Spleen (tissue), 11 donors: ENCODE results near the gene LRP1. TPM values are rescaled to one million over a fixed set of nuclear protein-coding genes. Genes with fewer than 3 reads are reported as not detected.

Experiments
- DNase-seq: peaks from one replicate; pipeline ENCODE4 v3.0.0-alpha.2; 2020
- H3K27ac ChIP-seq, 8 donors: fragments of 200-600 bp; sonication (generic) in 7 of 8; 1 replicate in 4 of 8; 2 replicates in 4 of 8; pipeline versions ENCODE4 v1.5.0 to v1.8.0; 2016 to 2021; ENCODE audit warnings: inconsistent platforms in 4 of 8, mild to moderate bottlenecking in 4 of 8, moderate library complexity in 1 of 8
- H3K27me3 ChIP-seq, 7 donors: fragments of 200-600 bp; sonication (generic) in 6 of 7; replicated peaks in 1 of 7; 1 replicate in 4 of 7; 2 replicates in 3 of 7; pipeline versions ENCODE4 v1.5.0 to v1.8.0; 2016 to 2021; ENCODE audit warnings: inconsistent platforms in 3 of 7, mild to moderate bottlenecking in 1 of 7
- H3K36me3 ChIP-seq, 6 donors: fragments of 200-600 bp; sonication (generic) in 5 of 6; 1 replicate in 4 of 6; 2 replicates in 2 of 6; pipeline versions ENCODE4 v1.5.0 to v1.8.0; 2016 to 2021; ENCODE audit warnings: inconsistent platforms in 2 of 6
- H3K4me1 ChIP-seq, 6 donors: fragments of 200-600 bp; sonication (generic) in 5 of 6; 1 replicate in 3 of 6; 2 replicates in 3 of 6; pipeline versions ENCODE4 v1.5.0 to v1.8.0; 2016 to 2021; ENCODE audit warnings: inconsistent platforms in 3 of 6
- H3K4me3 ChIP-seq, 8 donors: fragments of 200-600 bp; sonication (generic) in 7 of 8; 1 replicate in 4 of 8; 2 replicates in 4 of 8; pipeline versions ENCODE4 v1.5.0 to v1.8.0; 2016 to 2021; ENCODE audit warnings: inconsistent platforms in 4 of 8, mild to moderate bottlenecking in 4 of 8, moderate library complexity in 2 of 8
- H3K9me3 ChIP-seq, 8 donors: fragments of 200-600 bp; sonication (generic) in 7 of 8; 1 replicate in 4 of 8; 2 replicates in 4 of 8; pipeline versions ENCODE4 v1.5.0 to v1.8.0; 2016 to 2021; ENCODE audit warnings: inconsistent platforms in 4 of 8
- CTCF ChIP-seq, 11 experiments: fragments of 200-600 bp in 7 of 11; fragments of 450-650 bp in 4 of 11; sonication (generic) in 4 of 11; IDR thresholded peaks in 8 of 11; conservative IDR thresholded peaks in 3 of 11; 1 replicate in 7 of 11; 2 replicates in 4 of 11; pipeline versions ENCODE4 v1.4.0 to v1.8.0; 2016 to 2021; ENCODE audit warnings: antibody characterized with exemption in 11 of 11, inconsistent platforms in 4 of 11, mild to moderate bottlenecking in 1 of 11
- POLR2A ChIP-seq, 3 donors: fragments of 450-650 bp; IDR thresholded peaks; one replicate each; pipeline ENCODE4 v1.5.1; 2017; ENCODE audit warnings: antibody characterized with exemption in 3 of 3, mild to moderate bottlenecking in 1 of 3
- POLR2AphosphoS5 ChIP-seq, 3 donors: sonication (generic); formaldehyde crosslinking; IDR thresholded peaks; one replicate each; pipeline ENCODE4 v1.5.1; 2017; ENCODE audit warnings: antibody characterized with exemption in 3 of 3
- WGBS, 5 donors: extraction: QIAGEN DNeasy Blood & Tissue Kit in 3 of 5; methylation state at CpG; one replicate each; pipeline versions ENCODE4 v1.1.5 to v1.1.7; 2013 to 2018; 5-methylcytosine and 5-hydroxymethylcytosine counted together
- intact Hi-C: fragments of 100-400 bp; cut with DNase I; formaldehyde crosslinking; loops from one replicate; pipeline ENCODE4 v1.15.0; 2023; ENCODE audit warnings: low total_unique reads
- polyA plus RNA-seq, 3 donors: library from polyadenylated mRNA; stranded (reverse); fragments of 200-250 nt; gene quantifications; one replicate each; pipeline ENCODE4 v1.2.1, GENCODE V29; 2013
- total RNA-seq, 7 donors: library from RNA; depleted of rRNA in 3 of 7; stranded (reverse); fragments of >200 nt in 3 of 7; fragmentation: NEBNext Ultra II Directional in 4 of 7; extraction: Animal tissue kit (Norgen Biotek cat#: 25700) in 4 of 7; gene quantifications; one replicate each; pipeline versions ENCODE4 v1.1.0 to v1.2.1, GENCODE V29; 2016 to 2021
- donor health status: healthy with polysubstance abuse.
- donor health status: DM: no; HTN: no; CAD: no; lungs with moderate emphysema.
- donor health status: DM: no; HTN: no; CAD: no.
- donor health status: Bipolar disorder and iron deficiency.
- donor health status: healthy.
- donor health status: DM: no; HTN: no; CAD: no.
- donor health status: DM: yes; HTN: yes; CAD: no.

LRP1 gene
- total and polyA plus RNA-seq, 10 donors, result 8.9 to 216 (median 159) TPM

- peak overlapping the region; percentile 44 to 97 (median 75) for H3K27ac ChIP-seq
- H3K9me3 ChIP-seq, result no peaks in the 10 kb centered on the region
- peak overlapping the region in 1 of 8 donors; percentile 51 for H3K4me3 ChIP-seq
- no peak for DNase-seq
- peaks cover 16 to 84% (median 47%) of the 10 kb centered on the region in 6 donors for H3K4me1 ChIP-seq
- H3K27me3 ChIP-seq, result no peaks in the 10 kb centered on the region
- TF ChIP-seq POLR2AphosphoS5 (IDR thresholded peaks at IDR 0.05) (peak; percentile 62 to 82 (median 71)), CTCF (IDR thresholded peaks at IDR 0.05 in 8 of 11, conservative IDR thresholded peaks at IDR 0.05 in 3 of 11) (no peak)
- intact Hi-C loops, result no loop called here
- H3K36me3 ChIP-seq, result peaks cover 0 to 82% (median 67%) of the 10 kb centered on the region in 6 donors
- WGBS, 5 donors, result 64 to 78% (median 71%) methylated on average over 15 of the region's 15 CpGs
Observed at GRCh38 chr12:57094208-57095160, 33.8 kb upstream of the LRP1 start.

GRCh38 chr12:57095440-57095839 lies 32.8 kb upstream of the LRP1 start:
- H3K27me3 ChIP-seq, result no peaks in the 10 kb centered on the region
- 78 to 89% (median 87%) methylated on average over 3 of the region's 3 CpGs for WGBS, 5 donors
- intact Hi-C loops, result no loop called here
- peaks cover 0 to 92% (median 75%) of the 10 kb centered on the region in 6 donors for H3K36me3 ChIP-seq
- H3K9me3 ChIP-seq, result no peaks in the 10 kb centered on the region
- no peak overlapping the region for H3K4me3 ChIP-seq
- DNase-seq, result no peak
- TF ChIP-seq CTCF (IDR thresholded peaks at IDR 0.05 in 8 of 11, conservative IDR thresholded peaks at IDR 0.05 in 3 of 11) (no peak), POLR2A (IDR thresholded peaks at IDR 0.05) (no peak), POLR2AphosphoS5 (IDR thresholded peaks at IDR 0.05) (peak; percentile 9 to 54 (median 16))
- peaks cover 15 to 82% (median 38%) of the 10 kb centered on the region in 6 donors for H3K4me1 ChIP-seq
- H3K27ac ChIP-seq, result peak overlapping the region in 5 of 8 donors; percentile 1 to 82 (median 65)

- Histone ChIP-seq H3K36me3 (peaks cover 0 to 94% (median 75%) of the 10 kb centered on the region in 6 donors), H3K27ac (peak overlapping the region in 4 of 8 donors; percentile 9 to 53 (median 22)), H3K4me3 (no peak overlapping the region), H3K27me3 (no peaks in the 10 kb centered on the region), H3K4me1 (peaks cover 13 to 80% (median 33%) of the 10 kb centered on the region in 6 donors), H3K9me3 (no peaks in the 10 kb centered on the region)
- intact Hi-C loops, result no loop called here
- DNase-seq, result no peak
- 82 to 95% (median 91%) methylated on average over 6 of the region's 6 CpGs for WGBS, 5 donors
- TF ChIP-seq POLR2AphosphoS5 (IDR thresholded peaks at IDR 0.05), result peak; percentile 52 to 68 (median 59)
- TF ChIP-seq POLR2A (IDR thresholded peaks at IDR 0.05), result no peak
- no peak for TF ChIP-seq CTCF (IDR thresholded peaks at IDR 0.05 in 8 of 11, conservative IDR thresholded peaks at IDR 0.05 in 3 of 11)
Observed at GRCh38 chr12:57096099-57096572, 32.1 kb upstream of the LRP1 start.
